K562 (cell line): ENCODE data around the gene CSF1. TPM values are rescaled to one million over a fixed set of nuclear protein-coding genes. Genes with fewer than 3 reads are reported as not detected.

Experiments
- BCOR ChIP-seq: fragments of 450-650 bp; IDR thresholded peaks from 2 replicates; pipeline ENCODE4 v1.6.1; 2016
- CBFA2T3 ChIP-seq: fragments of 450-650 bp; IDR thresholded peaks from 2 replicates; pipeline ENCODE4 v1.6.1; 2017
- FOXJ2 ChIP-seq: fragments of 200-800 bp; sonication (Bioruptor generic); IDR thresholded peaks from 2 replicates; pipeline ENCODE4 v1.6.1; 2016; ENCODE audit warnings: missing genetic modification characterization, missing compliant biosample characterization
- FOXJ3 ChIP-seq: sonication (generic); formaldehyde crosslinking; IDR thresholded peaks from 2 replicates; pipeline ENCODE4 v1.4.0; 2020; ENCODE audit warnings: mild to moderate bottlenecking, missing genetic modification reagents
- LEF1 ChIP-seq: fragments of 450-650 bp; IDR thresholded peaks from 2 replicates; pipeline ENCODE4 v1.6.1; 2016; ENCODE audit warnings: mild to moderate bottlenecking
- MNT ChIP-seq, 2 experiments: fragments of 450-650 bp; conservative IDR thresholded peaks; 2 replicates each; pipeline ENCODE4 v1.6.1; 2017; ENCODE audit warnings: mild to moderate bottlenecking in 2 of 2, moderate library complexity in 2 of 2
- NFIX ChIP-seq: fragments of 250-450 bp; sonication (Bioruptor Pico); IDR thresholded peaks from 2 replicates; pipeline ENCODE4 v1.4.0; 2020; ENCODE audit warnings: low read depth, mild to moderate bottlenecking, moderate library complexity
- NR2C2 ChIP-seq, 2 experiments: fragments of 200-800 bp in 1 of 2; sonication (Bioruptor generic) in 1 of 2; sonication (generic) in 1 of 2; formaldehyde crosslinking in 1 of 2; IDR thresholded peaks; 2 replicates each; pipeline versions ENCODE4 v1.6.1 to v1.8.0; 2016 to 2022; ENCODE audit warnings: mild to moderate bottlenecking in 1 of 2, missing compliant biosample characterization in 1 of 2, missing genetic modification characterization in 1 of 2, missing genetic modification reagents in 1 of 2
- POLR2A ChIP-seq: fragments of 450-650 bp; conservative IDR thresholded peaks from 2 replicates; pipeline ENCODE4 v1.6.1; 2016
- TAF15 ChIP-seq: fragments of 200-400 bp; formaldehyde crosslinking; IDR thresholded peaks from 2 replicates; pipeline ENCODE4 v1.6.1; 2017; ENCODE audit warnings: mild to moderate bottlenecking, low read depth, low read length, moderate library complexity
- XRCC5 ChIP-seq: fragments of 200-400 bp; formaldehyde crosslinking; IDR thresholded peaks from 2 replicates; pipeline ENCODE4 v1.6.1; 2017; ENCODE audit warnings: low read depth, mild to moderate bottlenecking, low read length
- ZBTB7A ChIP-seq: IDR thresholded peaks from 2 replicates; pipeline ENCODE4 v1.6.1; 2011; ENCODE audit warnings: low read depth, mild to moderate bottlenecking, low read length, moderate library complexity, borderline replicate concordance; ENCODE audit not compliant: control insufficient read depth
- ZNF639 ChIP-seq, 2 experiments: fragments of 200-800 bp in 1 of 2; sonication (Bioruptor generic) in 1 of 2; sonication (generic) in 1 of 2; formaldehyde crosslinking in 1 of 2; IDR thresholded peaks in 1 of 2; conservative IDR thresholded peaks in 1 of 2; 2 replicates each; pipeline versions ENCODE4 v1.5.0 to v1.6.1; 2016 to 2020; ENCODE audit warnings: missing compliant biosample characterization in 1 of 2, missing genetic modification characterization in 1 of 2, missing genetic modification reagents in 1 of 2
- polyA plus RNA-seq, 8 experiments: library from polyadenylated mRNA; depleted of rRNA in 4 of 8; stranded (reverse) in 5 of 8; unstranded in 3 of 8; fragments of >200 nt; fragmentation: Nextera tagmentation in 2 of 8; fragmentation: Illumina TruSeq in 1 of 8; extraction: Ambion mirVana in 2 of 8; extraction: Trizol in 1 of 8; gene quantifications; 2 replicates each; pipeline versions ENCODE4 v1.2.1 to v1.2.3, GENCODE V29; 2011 to 2014; ENCODE audit warnings: inconsistent platforms in 1 of 8, missing spikeins in 1 of 8
- total RNA-seq, 7 experiments: library from RNA; depleted of rRNA in 6 of 7; stranded (reverse); fragments of >200 nt in 6 of 7; fragmentation: Illumina TruSeq in 2 of 7; extraction: Trizol in 2 of 7; gene quantifications; 2 replicates each; pipeline versions ENCODE4 v1.2.1 to v1.2.3, GENCODE V29; 2011 to 2021; ENCODE audit warnings: low replicate concordance in 1 of 7
- TF ChIP-seq, protein P1 (sequence below): sonication (generic); formaldehyde crosslinking; IDR thresholded peaks from 2 replicates; pipeline ENCODE4 v1.8.1; 2023; ENCODE audit warnings: mild to moderate bottlenecking, missing genetic modification reagents
- TF ChIP-seq, protein P2 (sequence below): sonication (generic); formaldehyde crosslinking; IDR thresholded peaks from 2 replicates; pipeline ENCODE4 v1.5.0; 2020; ENCODE audit warnings: missing genetic modification reagents
- TF ChIP-seq, protein P3 (sequence below): sonication (generic); formaldehyde crosslinking; IDR thresholded peaks from 2 replicates; pipeline ENCODE4 v1.8.1; 2022; ENCODE audit warnings: missing genetic modification reagents
- TF ChIP-seq, protein P4 (sequence below): fragments of 250-450 bp; sonication (Bioruptor Pico); IDR thresholded peaks from 2 replicates; pipeline ENCODE4 v1.5.0; 2020; ENCODE audit warnings: mild to moderate bottlenecking, borderline replicate concordance

The CSF1 gene
- total and polyA plus RNA-seq, 9 of the 15 experiments (the other 6 are each of a cell fraction or from before 2014, with no cell fraction given) = 0.18 to 11.8 (median 2.8) TPM

DNA sequence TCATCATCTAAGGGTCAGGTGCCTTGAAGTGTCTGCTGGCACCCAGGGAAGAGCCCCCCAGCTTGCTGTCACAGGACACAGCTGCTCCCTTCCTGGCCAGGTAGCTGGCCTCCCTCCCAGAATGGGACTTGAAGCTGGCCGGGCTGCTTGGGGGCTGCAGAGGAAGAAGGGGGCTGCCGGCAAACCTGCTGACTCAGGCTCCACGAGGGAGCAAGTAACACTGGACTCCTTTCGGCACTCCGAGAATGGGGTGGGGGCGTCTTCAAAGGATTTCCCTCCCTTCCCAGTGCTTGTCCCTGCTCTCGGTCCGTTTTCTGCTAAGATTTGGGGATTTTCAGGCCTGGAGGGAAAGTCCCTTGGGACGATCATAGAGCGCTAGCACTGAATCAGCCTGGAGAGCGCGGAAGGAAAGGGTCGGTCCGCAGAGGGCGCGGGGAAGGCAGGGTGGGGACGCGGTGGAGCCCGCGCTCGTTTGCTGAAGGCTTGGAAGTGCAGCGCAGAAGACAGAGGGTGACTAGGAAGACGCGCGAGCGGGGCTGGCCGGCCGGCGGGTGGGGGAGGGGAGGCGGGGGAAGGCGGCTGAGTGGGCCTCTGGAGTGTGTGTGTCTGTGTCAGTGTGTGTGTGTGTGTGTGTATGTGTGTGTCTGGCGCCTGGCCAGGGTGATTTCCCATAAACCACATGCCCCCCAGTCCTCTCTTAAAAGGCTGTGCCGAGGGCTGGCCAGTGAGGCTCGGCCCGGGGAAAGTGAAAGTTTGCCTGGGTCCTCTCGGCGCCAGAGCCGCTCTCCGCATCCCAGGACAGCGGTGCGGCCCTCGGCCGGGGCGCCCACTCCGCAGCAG is at the start of gene CSF1 (continued):
- TF ChIP-seq, protein P1, sequence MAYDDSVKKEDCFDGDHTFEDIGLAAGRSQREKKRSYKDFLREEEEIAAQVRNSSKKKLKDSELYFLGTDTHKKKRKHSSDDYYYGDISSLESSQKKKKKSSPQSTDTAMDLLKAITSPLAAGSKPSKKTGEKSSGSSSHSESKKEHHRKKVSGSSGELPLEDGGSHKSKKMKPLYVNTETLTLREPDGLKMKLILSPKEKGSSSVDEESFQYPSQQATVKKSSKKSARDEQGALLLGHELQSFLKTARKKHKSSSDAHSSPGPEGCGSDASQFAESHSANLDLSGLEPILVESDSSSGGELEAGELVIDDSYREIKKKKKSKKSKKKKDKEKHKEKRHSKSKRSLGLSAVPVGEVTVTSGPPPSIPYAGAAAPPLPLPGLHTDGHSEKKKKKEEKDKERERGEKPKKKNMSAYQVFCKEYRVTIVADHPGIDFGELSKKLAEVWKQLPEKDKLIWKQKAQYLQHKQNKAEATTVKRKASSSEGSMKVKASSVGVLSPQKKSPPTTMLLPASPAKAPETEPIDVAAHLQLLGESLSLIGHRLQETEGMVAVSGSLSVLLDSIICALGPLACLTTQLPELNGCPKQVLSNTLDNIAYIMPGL (CRISPR knock-in tag) = no peak
- TF ChIP-seq CBFA2T3 (peak; percentile 47), LEF1 (peak; percentile 53), MNT (conservative IDR thresholded peaks at IDR 0.05) (peak in 1 of 2 experiments; percentile 32; a peak in 1 of 4 replicates), POLR2A (peak; percentile 60), TAF15 (no peak), FOXJ3 (CRISPR knock-in tag) (no peak), NFIX (peak; percentile 47; the same call in 1 of the 2 replicates), ZNF639 (CRISPR knock-in tag; conservative IDR thresholded peaks at IDR 0.05 in 1 of 2, IDR thresholded peaks at IDR 0.05 in 1 of 2) (peak in 1 of 2 experiments; percentile 83; a peak in 2 of 4 replicates), FOXJ2 (tag) (peak; percentile 85), BCOR (peak; percentile 42; the same call in 1 of the 2 replicates), XRCC5 (peak; percentile 66; the same call in 1 of the 2 replicates), ZBTB7A (0 out of 2 replicates have a peak, but pooled peaks have one; percentile 45), NR2C2 (CRISPR knock-in tag; IDR thresholded peaks at IDR 0.05) (no peak), NR2C2 (tag; IDR thresholded peaks at IDR 0.05) (peak; percentile 68)
- TF ChIP-seq, protein P2, sequence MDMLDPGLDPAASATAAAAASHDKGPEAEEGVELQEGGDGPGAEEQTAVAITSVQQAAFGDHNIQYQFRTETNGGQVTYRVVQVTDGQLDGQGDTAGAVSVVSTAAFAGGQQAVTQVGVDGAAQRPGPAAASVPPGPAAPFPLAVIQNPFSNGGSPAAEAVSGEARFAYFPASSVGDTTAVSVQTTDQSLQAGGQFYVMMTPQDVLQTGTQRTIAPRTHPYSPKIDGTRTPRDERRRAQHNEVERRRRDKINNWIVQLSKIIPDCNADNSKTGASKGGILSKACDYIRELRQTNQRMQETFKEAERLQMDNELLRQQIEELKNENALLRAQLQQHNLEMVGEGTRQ (CRISPR knock-in tag) = 0 out of 2 replicates have a peak, but pooled peaks have one; percentile 18
- TF ChIP-seq, protein P3, sequence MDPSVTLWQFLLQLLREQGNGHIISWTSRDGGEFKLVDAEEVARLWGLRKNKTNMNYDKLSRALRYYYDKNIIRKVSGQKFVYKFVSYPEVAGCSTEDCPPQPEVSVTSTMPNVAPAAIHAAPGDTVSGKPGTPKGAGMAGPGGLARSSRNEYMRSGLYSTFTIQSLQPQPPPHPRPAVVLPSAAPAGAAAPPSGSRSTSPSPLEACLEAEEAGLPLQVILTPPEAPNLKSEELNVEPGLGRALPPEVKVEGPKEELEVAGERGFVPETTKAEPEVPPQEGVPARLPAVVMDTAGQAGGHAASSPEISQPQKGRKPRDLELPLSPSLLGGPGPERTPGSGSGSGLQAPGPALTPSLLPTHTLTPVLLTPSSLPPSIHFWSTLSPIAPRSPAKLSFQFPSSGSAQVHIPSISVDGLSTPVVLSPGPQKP (CRISPR knock-in tag) = no peak
- TF ChIP-seq, protein P4, sequence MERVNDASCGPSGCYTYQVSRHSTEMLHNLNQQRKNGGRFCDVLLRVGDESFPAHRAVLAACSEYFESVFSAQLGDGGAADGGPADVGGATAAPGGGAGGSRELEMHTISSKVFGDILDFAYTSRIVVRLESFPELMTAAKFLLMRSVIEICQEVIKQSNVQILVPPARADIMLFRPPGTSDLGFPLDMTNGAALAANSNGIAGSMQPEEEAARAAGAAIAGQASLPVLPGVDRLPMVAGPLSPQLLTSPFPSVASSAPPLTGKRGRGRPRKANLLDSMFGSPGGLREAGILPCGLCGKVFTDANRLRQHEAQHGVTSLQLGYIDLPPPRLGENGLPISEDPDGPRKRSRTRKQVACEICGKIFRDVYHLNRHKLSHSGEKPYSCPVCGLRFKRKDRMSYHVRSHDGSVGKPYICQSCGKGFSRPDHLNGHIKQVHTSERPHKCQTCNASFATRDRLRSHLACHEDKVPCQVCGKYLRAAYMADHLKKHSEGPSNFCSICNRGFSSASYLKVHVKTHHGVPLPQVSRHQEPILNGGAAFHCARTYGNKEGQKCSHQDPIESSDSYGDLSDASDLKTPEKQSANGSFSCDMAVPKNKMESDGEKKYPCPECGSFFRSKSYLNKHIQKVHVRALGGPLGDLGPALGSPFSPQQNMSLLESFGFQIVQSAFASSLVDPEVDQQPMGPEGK = no peak
